ENCODE measurements around the gene CYP4V2.

GRCh38 chr4:186234367-186234766 is 43.0 kb downstream of the CYP4V2 start:
- TF ChIP-seq CTCF (IDR thresholded peaks at IDR 0.05) (no peak), POLR2A (IDR thresholded peaks at IDR 0.05) (no peak)

All from heart left ventricle (tissue), 13 donors.